Keratinocyte (primary cell): ENCODE results near the gene APRT. TPM values are rescaled to one million over a fixed set of nuclear protein-coding genes. Genes with fewer than 3 reads are reported as not detected.

Source experiments
- DNase-seq: peaks from one replicate; pipeline ENCODE4 v3.0.0-alpha.2; 2011; ENCODE audit warnings: low read depth, missing footprints, low spot score
- FAIRE-seq: peaks from 2 replicates; lab custom pipeline; 2011; peaks lifted over from hg19 to GRCh38; lab: Jason Lieb, UNC
- H2AFZ ChIP-seq: 2 replicates; pipeline ENCODE4 v1.6.0; 2012; ENCODE audit warnings: low read length, control low read depth, inconsistent platforms; ENCODE audit not compliant: control insufficient read depth
- H3K27ac ChIP-seq: 2 replicates; pipeline ENCODE4 v1.5.1; 2011; ENCODE audit warnings: low read length; ENCODE audit not compliant: control insufficient read depth, insufficient read depth
- H3K27me3 ChIP-seq: 3 replicates; pipeline ENCODE4 v1.6.0; 2011; ENCODE audit warnings: low read length; ENCODE audit not compliant: control insufficient read depth, insufficient read depth; ENCODE audit errors: extremely low read depth
- H3K36me3 ChIP-seq, 2 experiments: 2 replicates in 1 of 2; 3 replicates in 1 of 2; pipeline ENCODE4 v1.5.1; 2011; ENCODE audit warnings: low read length in 2 of 2, mild to moderate bottlenecking in 1 of 2; ENCODE audit not compliant: control insufficient read depth in 2 of 2, insufficient read depth in 2 of 2; ENCODE audit errors: extremely low read depth in 1 of 2
- H3K4me1 ChIP-seq: 3 replicates; pipeline ENCODE4 v1.5.1; 2011; ENCODE audit warnings: low read length; ENCODE audit not compliant: control insufficient read depth, insufficient read depth; ENCODE audit errors: extremely low read depth
- H3K4me2 ChIP-seq: 3 replicates; pipeline ENCODE4 v1.6.0; 2011; ENCODE audit warnings: low read depth, low read length; ENCODE audit not compliant: control insufficient read depth, insufficient read depth; ENCODE audit errors: extremely low read depth
- H3K4me3 ChIP-seq, 3 experiments: fragments of 200-600 bp in 1 of 3; sonication (generic) in 1 of 3; 2 replicates in 2 of 3; 3 replicates in 1 of 3; pipeline ENCODE4 v1.5.1; 2011 to 2016; ENCODE audit warnings: low read length in 3 of 3, mild to moderate bottlenecking in 3 of 3, control low read depth in 2 of 3, inconsistent platforms in 1 of 3, low read depth in 1 of 3, mixed read lengths in 1 of 3, mixed run types in 1 of 3, moderate library complexity in 1 of 3; ENCODE audit not compliant: control insufficient read depth in 2 of 3, insufficient read depth in 2 of 3; ENCODE audit errors: extremely low read depth in 1 of 3
- H3K79me2 ChIP-seq: 2 replicates; pipeline ENCODE4 v1.6.0; 2012; ENCODE audit warnings: low read length; ENCODE audit not compliant: control insufficient read depth, insufficient read depth
- H3K9ac ChIP-seq: 3 replicates; pipeline ENCODE4 v1.6.0; 2011; ENCODE audit warnings: low read length; ENCODE audit not compliant: control insufficient read depth, insufficient read depth; ENCODE audit errors: extremely low read depth
- H3K9me1 ChIP-seq: 3 replicates; pipeline ENCODE4 v1.6.0; 2011; ENCODE audit warnings: low read length; ENCODE audit not compliant: control insufficient read depth, insufficient read depth; ENCODE audit errors: extremely low read depth
- H3K9me3 ChIP-seq: 2 replicates; pipeline ENCODE4 v1.5.1; 2012; ENCODE audit warnings: low read depth, low read length; ENCODE audit not compliant: control insufficient read depth
- H4K20me1 ChIP-seq: 3 replicates; pipeline ENCODE4 v1.6.0; 2011; ENCODE audit warnings: low read length; ENCODE audit not compliant: control insufficient read depth, insufficient read depth; ENCODE audit errors: extremely low read depth
- EZH2 ChIP-seq: IDR thresholded peaks from one replicate; pipeline ENCODE4 v1.6.1; 2012; ENCODE audit warnings: inconsistent platforms, mild to moderate bottlenecking, low read length, moderate library complexity
- dilution Hi-C: fragments of 300-500 bp; cut with MboI; formaldehyde crosslinking; loops from one replicate; pipeline ENCODE4 v1.7.0; 2020; ENCODE audit warnings: low sequenced_read_pairs; ENCODE audit not compliant: extremely low pct_ligation_motif_present
- polyA plus RNA-seq, 5 experiments: library from polyadenylated mRNA; depleted of rRNA in 3 of 5; stranded (reverse) in 3 of 5; stranded (forward) in 1 of 5; unstranded in 1 of 5; fragments of >200 nt; gene quantifications; 1 replicate in 1 of 5; 2 replicates in 3 of 5; 3 replicates in 1 of 5; pipeline versions ENCODE4 v1.2.1 to v1.2.3, GENCODE V29; 2011 to 2012; ENCODE audit warnings: missing spikeins in 2 of 5, low read depth in 1 of 5, low replicate concordance in 1 of 5
- TF ChIP-seq, protein P1 (sequence below), 3 experiments: IDR thresholded peaks in 1 of 3; conservative IDR thresholded peaks in 1 of 3; optimal IDR thresholded peaks in 1 of 3; 2 replicates in 2 of 3; 3 replicates in 1 of 3; pipeline versions ENCODE3 to v1.5.1; 2011; ENCODE audit warnings: low read length in 3 of 3, mild to moderate bottlenecking in 3 of 3, moderate library complexity in 2 of 3, control low read depth in 1 of 3, inconsistent platforms in 1 of 3; ENCODE audit not compliant: insufficient read depth in 2 of 3; ENCODE audit errors: extremely low read depth in 1 of 3

The APRT gene
- polyA plus RNA-seq, 1 donor (not counting 4 experiments of a cell fraction or from before 2014, with no cell fraction given) = 106 TPM

DNA sequence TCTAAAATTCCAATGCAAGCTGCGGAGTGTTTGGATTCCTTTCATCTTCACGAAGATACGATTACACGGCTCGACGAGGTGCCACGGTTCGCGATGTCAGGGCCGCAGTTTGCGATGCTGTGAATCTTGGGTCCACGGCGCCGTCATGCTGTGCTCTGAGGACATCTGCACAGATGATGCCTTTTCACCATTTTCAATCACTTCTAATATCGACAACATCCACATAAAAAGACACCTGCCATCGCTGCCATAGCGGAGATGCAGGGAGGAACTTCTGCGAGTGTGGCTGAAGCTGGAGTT, 6.8 kb upstream of the APRT start:
- Histone ChIP-seq H3K4me3 (no peak overlapping the region), H3K9me3 (no peaks in the 10 kb centered on the region), H3K9ac (no peak overlapping the region), H3K9me1 (no peaks in the 10 kb centered on the region), H2AFZ (no peak overlapping the region), H3K4me2 (no peak overlapping the region), H4K20me1 (no peaks in the 10 kb centered on the region), H3K27me3 (no peaks in the 10 kb centered on the region), H3K79me2 (no peaks in the 10 kb centered on the region), H3K4me1 (peaks cover 12% of the 10 kb centered on the region), H3K27ac (no peak overlapping the region), H3K36me3 (peaks cover 0 to 9% of the 10 kb centered on the region in 2 experiments)
- no peak for DNase-seq
- no peak for FAIRE-seq
- dilution Hi-C loops = no loop called here
- TF ChIP-seq, protein P1, sequence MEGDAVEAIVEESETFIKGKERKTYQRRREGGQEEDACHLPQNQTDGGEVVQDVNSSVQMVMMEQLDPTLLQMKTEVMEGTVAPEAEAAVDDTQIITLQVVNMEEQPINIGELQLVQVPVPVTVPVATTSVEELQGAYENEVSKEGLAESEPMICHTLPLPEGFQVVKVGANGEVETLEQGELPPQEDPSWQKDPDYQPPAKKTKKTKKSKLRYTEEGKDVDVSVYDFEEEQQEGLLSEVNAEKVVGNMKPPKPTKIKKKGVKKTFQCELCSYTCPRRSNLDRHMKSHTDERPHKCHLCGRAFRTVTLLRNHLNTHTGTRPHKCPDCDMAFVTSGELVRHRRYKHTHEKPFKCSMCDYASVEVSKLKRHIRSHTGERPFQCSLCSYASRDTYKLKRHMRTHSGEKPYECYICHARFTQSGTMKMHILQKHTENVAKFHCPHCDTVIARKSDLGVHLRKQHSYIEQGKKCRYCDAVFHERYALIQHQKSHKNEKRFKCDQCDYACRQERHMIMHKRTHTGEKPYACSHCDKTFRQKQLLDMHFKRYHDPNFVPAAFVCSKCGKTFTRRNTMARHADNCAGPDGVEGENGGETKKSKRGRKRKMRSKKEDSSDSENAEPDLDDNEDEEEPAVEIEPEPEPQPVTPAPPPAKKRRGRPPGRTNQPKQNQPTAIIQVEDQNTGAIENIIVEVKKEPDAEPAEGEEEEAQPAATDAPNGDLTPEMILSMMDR (optimal IDR thresholded peaks at IDR 0.05 in 1 of 3, IDR thresholded peaks at IDR 0.05 in 1 of 3, conservative IDR thresholded peaks at IDR 0.05 in 1 of 3; ENCODE audit: extremely low read depth in 1 of 3, insufficient read depth in 2 of 3, low read length in 3 of 3) = no peak
- TF ChIP-seq EZH2 = no peak

DNA sequence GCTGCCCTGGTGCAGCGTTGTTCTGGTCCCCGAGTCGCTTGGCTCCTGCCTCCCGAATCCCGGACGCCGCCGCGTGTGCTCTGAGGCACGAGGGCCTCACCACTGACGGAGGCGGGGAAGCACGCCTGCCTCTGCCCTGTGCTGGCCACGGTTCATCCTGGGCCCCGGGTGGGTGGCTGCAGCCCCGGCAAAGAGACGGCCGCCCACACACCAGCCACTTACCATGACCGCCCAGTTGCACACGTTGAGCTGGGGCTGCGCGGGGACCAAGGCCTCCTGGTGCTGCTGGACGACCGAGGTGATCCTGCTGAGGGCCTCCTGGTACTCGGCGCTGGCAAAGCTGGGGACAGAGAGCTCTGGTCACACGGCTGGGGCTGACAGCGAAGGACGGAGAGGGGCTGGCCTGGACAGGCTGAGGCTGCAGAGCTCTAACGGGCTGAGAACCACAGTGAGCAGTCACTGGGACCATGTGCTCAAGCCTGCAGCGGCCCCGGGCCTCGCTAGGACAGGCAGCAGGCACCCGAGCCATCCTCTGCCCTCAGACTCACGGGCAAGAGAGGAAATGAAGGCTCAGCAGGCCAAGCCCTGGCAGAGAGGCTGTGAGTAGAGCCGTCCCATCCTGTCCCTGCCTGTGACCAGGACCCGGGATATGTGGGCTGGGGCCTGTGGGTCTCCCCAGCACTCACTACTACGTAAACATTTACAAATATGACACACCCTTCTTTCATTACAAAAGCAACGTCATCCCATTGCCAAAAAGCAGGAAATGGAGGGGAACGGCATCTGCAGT, 6.3 kb upstream of the APRT start:
- Histone ChIP-seq H2AFZ (no peak overlapping the region), H3K4me2 (no peak overlapping the region), H3K9ac (no peak overlapping the region), H3K27ac (no peak overlapping the region), H4K20me1 (no peaks in the 10 kb centered on the region), H3K9me1 (no peaks in the 10 kb centered on the region), H3K27me3 (no peaks in the 10 kb centered on the region), H3K4me1 (peaks cover 12% of the 10 kb centered on the region), H3K9me3 (no peaks in the 10 kb centered on the region), H3K79me2 (no peaks in the 10 kb centered on the region), H3K36me3 (peaks cover 0 to 9% of the 10 kb centered on the region in 2 experiments), H3K4me3 (no peak overlapping the region)
- DNase-seq (no peak), FAIRE-seq (no peak)
- TF ChIP-seq, protein P1 (optimal IDR thresholded peaks at IDR 0.05 in 1 of 3, IDR thresholded peaks at IDR 0.05 in 1 of 3, conservative IDR thresholded peaks at IDR 0.05 in 1 of 3; ENCODE audit: extremely low read depth in 1 of 3, insufficient read depth in 2 of 3, low read length in 3 of 3) = no peak
- TF ChIP-seq EZH2 = no peak
- dilution Hi-C loops = no loop called here
